GM19328 (cell line): ENCODE results near the gene PRICKLE1.
A peak's percentile ranks its signal among the peaks of the same experiment; 100 is the strongest.

Experiments
- ATAC-seq: cut with Tn5 transposase; IDR thresholded peaks from one replicate; pipeline ENCODE4 v1.9.1; 2021; ENCODE audit warnings: mild to moderate bottlenecking, moderate library complexity; ENCODE audit not compliant: unreplicated experiment

Gene PRICKLE1

DNA sequence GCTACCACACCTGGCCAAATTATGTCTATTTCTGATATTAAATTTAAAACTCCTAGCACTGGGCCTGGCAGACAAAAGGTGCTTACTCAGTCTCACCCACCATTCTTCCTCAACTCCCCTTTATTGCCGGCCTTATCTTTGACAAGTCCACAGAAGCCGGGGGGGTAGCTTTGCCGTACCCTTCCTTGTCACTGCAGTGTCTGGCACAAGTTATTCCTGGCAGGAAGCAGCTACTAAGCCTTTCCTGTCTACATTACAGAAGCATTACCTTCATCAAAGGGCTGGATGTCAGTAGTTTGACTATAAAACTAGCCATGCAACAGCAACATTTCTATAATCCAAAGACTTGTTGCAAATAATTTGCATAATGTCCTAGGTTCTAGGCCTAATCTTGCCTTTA lies 127.1 kb downstream of the PRICKLE1 start:
- ATAC-seq, result no peak

- no peak for ATAC-seq
These were observed 130.2 kb downstream of the PRICKLE1 start for GRCh38 chr12:42459336-42459847.

DNA sequence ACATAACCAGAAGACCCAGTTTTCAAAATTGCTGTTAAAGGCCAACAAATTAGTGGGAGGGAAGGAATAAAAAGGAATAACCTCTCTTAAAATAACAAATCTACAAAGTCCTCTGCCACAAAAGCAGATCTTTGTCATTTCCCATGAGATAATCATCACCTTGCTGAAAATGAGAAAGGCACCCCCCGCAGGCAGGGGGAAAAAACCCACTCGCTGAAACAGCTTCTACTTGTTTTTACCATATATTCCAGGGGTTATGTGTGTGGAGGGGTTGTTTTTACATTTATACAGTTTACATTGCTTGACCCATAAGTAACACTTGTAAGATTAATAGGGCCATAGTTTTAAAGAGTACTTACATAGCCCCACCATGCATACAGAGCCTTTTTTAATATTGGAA lies 131.0 kb downstream of the PRICKLE1 start:
- ATAC-seq, result no peak

GRCh38 chr12:42450248-42450647 lies 139.3 kb downstream of the PRICKLE1 start:
- no peak for ATAC-seq

DNA sequence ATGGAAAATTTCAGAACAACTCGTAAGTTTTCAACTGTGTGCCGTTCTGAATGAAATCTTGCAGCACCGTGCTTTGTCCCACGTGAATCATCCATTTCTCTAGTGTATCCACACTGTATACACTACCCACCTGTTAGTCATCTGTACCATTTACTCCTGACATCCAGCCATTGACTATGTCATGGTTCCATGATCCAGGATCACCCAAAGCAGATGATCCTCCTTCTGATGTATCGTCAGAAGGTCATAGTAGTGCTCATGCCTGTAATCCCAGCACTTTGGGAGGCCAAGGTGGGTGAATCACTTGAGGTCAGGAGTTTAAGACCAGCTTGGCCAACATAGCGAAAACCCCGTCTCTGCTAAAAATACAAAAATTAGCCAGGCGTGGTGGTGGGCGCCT lies 140.7 kb downstream of the PRICKLE1 start:
- no peak for ATAC-seq

- no peak for ATAC-seq
These were observed 142.2 kb downstream of the PRICKLE1 start for GRCh38 chr12:42447371-42447786.

DNA sequence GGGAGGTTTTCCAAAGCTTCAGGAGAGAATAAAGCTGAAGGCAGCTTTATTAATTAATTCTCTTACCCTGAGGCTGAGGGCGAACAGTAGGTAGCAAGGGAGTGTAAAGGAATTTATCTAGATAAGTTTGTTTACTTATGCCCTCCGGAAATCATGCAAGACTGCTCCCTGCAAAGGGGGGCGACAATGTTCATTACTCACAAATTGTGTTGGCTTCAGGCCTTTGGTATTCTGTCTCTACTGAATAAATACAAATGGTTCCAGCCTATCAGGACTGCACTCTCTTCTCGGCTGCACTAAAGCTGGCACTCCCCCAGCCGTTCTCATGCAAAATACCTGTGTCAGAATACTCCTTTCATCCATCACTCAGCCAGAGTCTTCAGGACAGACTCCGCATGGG lies 142.8 kb downstream of the PRICKLE1 start:
- no peak for ATAC-seq

DNA sequence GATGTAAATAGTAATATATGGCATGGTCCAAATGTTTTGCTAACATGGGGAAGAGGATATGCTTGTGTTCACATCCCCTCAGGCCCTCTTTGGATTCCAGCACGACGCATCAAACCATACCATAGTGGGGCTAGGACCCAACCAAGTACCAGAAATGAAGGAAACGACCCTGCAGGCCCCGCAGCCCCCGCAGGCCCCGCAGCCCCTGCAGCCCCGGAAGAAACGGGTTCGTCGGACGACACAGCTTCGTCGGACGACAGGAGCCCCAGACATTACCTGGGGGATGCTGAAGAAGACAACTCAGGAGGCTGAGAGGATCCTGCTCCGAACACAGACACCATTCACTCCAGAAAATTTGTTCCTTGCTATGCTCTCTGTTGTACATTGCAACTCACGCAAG lies 143.7 kb downstream of the PRICKLE1 start:
- ATAC-seq, result no peak

DNA sequence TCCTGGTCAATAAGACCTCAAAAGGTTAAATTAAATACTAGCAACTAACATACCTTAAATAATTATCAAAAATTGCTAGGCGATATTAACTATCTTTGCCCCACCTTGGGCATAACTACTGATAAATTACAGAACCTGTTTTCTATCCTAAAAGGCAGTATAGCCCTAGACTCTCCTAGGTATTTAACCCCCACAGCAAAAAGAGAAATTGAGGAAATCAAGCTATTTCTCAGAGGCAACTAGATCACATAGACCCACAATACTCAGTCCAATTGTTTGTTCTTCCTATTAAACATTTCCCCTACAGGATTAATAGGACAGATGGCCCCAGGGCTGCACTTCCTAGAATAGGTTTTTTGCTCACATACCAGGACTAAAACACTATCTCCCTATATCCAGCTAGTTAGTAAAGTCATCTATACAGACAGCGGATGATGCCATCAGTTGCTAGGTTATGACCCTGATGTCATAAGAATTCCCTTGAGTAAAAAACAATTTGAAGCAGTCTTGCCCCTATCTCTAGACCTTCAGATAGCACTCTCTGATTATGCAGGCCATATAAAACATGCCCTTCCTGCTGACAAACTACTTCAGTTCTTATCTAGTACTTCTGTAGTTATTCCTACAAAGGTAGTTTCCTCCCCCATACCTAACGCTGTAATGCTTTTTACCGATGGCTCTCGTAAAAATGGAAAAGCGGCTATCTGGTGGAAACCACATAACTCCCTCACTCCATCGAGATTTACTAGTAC lies 145.2 kb downstream of the PRICKLE1 start:
- ATAC-seq, result no peak

DNA sequence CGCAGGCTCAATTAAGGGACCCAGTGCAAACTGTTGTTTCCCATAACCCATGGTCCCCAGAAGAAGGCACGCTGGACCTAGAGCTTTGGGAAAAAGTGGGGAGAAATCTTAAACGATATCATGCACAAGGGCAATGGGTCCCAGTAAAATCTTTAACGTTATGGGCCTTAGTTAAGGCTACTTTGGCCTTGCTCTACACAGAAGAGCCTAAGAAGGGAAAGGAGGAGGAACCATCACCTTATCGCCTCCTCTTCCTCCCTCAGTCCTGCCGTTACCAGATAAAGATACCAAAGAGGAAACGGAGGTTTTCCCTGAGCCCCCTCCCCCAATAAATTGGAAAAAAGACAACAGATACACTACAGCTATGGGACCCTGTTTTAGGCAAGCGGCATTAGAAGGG lies 146.7 kb downstream of the PRICKLE1 start:
- no peak for ATAC-seq

DNA sequence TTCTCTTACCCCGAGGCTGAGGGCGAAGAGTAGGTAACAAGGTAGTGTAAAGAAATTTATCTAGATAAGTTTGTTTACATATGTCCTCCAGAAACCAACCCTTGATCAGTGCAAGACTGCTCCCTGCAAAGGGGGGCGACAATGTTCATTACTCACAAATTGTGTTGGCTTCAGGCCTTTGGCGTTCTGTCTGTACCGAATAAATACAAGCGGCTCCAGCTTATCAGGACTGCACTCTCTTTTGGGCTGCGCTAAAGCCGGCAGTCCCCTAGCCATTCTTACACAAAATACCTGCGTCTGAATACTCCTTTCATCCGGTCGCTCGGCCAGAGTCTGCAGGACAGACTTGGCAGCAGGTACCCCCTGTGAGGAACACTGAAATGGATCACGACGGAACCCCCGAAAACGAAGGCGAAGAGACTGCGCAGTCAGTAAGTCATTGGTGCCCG lies 147.2 kb downstream of the PRICKLE1 start:
- ATAC-seq, result no peak

- ATAC-seq, result no peak
These were observed 148.9 kb downstream of the PRICKLE1 start for GRCh38 chr12:42440608-42441007.

DNA sequence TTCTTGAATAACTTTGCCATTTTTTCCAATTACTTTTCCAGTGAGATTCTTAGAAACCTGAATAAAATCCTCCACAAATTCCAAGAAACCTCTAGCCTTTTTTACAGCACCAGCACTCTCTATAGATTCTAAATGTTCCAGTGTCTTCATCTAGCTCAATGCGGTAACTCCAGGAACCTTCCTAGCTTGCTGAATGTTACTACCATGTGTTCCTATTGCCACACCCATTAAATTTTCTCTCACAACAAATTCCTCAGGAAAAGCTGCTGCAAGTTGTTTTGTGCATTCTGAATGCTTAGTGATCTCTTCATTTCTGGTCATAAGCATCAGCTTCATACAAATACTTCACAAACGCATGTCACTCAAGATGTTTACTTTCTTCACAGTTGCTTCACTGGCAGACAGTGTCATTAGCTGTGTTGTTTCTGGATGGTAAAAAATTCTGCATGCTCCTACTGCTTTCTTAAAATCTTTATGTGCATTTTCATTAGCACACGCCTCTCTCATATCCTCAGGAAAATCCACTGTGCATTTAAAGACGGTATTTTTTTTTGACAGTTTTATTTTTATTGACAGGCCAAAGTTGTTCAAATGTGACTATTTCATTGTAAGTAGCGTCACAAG lies 156.9 kb downstream of the PRICKLE1 start:
- ATAC-seq, result no peak

DNA sequence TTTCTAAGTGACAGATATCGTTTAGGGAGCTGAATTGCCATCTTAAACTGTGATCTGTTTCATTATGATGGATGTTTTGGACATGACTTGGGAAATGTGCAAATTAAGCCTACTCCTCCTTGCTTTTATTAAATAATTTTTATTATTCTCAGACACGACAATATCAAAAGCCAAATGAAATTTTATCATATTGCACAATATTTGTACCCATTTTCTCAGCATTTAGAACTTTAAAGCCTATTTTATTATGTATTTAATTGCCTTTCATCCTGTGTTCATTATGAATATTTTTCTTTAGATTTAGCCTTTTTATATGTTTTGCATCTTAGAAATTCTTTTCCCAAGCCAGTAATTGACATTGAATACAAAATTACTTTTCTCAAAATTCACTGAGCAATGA lies 160.7 kb downstream of the PRICKLE1 start:
- no peak for ATAC-seq

DNA sequence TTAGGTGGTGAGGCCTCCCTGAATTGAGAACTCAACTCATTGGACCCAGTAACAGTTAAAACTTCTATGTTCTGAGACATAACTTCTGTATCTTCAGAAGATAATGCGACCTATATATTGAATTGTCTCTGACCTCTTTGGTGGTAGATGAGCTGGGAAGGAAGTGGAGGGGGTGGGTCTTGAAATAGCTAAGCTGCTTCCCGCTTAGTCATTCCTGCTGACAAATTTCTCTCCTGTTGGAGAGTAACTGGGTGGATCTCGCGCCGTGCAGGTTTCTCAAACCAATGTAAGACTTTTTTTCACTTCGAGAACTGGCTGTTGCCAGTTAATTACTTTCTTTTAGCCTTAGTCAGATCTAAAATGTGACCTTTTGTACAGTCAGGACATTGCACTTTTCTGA lies 162.8 kb downstream of the PRICKLE1 start:
- no peak for ATAC-seq

GRCh38 chr12:42422785-42423184 lies 166.8 kb downstream of the PRICKLE1 start:
- no peak for ATAC-seq

GRCh38 chr12:42421844-42422779 lies 167.4 kb downstream of the PRICKLE1 start:
- peak; percentile 65 for ATAC-seq

DNA sequence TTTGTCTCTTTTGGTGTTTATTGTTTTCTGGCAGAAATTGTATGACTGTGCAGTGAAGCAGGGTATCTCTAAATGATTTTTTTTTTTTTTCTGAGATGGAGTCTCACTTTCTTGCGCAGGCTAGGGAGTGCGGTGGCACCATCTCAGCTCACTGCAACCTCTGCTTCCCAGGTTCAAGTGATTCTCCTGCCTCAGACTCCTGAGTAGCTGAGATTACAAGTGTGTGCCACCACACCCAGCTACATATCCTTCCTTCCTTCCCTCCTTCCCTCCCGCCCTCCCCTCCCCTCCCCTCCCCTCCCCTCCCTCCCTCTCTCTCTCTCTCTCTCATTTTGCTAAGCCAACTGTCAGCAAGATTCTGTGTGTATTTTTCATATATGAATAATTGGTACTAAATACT lies 169.2 kb downstream of the PRICKLE1 start:
- ATAC-seq, result no peak

GRCh38 chr12:42410340-42410739 lies 179.2 kb downstream of the PRICKLE1 start:
- no peak for ATAC-seq

DNA sequence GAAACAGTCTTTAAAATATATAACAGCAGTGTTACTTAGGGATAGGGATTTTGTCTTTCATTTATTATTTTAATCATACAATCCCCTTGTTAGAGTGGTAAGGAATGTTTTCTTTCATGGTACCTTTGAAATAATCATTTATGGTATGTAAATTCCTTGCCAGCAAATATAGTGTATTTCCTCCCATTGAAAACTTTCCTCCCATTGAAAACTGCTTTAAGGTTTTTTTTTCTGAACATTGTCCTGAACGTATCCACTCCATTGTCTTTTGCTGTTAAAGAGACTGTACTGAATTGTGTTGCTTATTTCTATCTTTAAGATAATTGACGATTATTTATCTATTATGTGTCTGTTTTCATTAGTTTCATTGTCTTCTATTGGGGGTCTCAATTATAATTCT lies 180.1 kb downstream of the PRICKLE1 start:
- no peak for ATAC-seq

DNA sequence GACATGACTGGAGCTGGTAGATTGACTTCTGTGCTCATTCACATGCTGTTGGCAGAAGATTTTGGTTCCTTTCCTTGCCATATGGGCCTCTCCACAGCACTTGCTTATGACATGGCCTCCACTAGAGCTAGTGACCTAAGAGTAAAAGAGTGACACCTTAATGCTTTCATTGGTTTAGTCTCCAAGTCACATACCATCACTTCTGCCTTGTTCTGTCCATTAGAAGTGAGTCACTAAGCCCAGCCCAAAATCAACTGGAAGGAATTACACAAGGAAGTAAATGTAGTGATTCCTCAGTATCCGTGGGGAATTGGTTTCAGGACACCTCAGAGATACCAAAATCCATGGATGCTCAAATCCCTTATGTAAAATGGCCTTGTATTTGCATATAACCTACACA lies 182.2 kb downstream of the PRICKLE1 start:
- ATAC-seq, result no peak
